GM10248 (cell line): ENCODE measurements around the gene DUSP1.
"Not testable (repeated sequence)": the region's sequence is repeated elsewhere in the genome, so short reads cannot be mapped to it uniquely, and the experiment has no call there.

Source experiments
- CTCF ChIA-PET: fragments of 300-600 bp; sonication (Branson Sonifier 250); formaldehyde crosslinking; extraction: SDS; loops from one replicate; lab custom pipeline; 2021; ENCODE audit warnings: antibody characterized with exemption; lab: Yijun Ruan, JAX
- POLR2A ChIA-PET: fragments of 350-650 bp; sonication (Branson Sonifier 250); formaldehyde crosslinking; extraction: SDS; loops from one replicate; lab custom pipeline; 2020; ENCODE audit warnings: antibody characterized with exemption; lab: Yijun Ruan, JAX
- DNase-seq: peaks from one replicate; pipeline ENCODE4 v3.0.0; 2012; ENCODE audit errors: extremely low spot score
- CTCF ChIP-seq: IDR thresholded peaks from 2 replicates; pipeline ENCODE4 v1.5.1; 2012; ENCODE audit warnings: mild to moderate bottlenecking, low read depth; ENCODE audit errors: extremely low read depth, missing control alignments, control extremely low read depth

Gene DUSP1

DNA sequence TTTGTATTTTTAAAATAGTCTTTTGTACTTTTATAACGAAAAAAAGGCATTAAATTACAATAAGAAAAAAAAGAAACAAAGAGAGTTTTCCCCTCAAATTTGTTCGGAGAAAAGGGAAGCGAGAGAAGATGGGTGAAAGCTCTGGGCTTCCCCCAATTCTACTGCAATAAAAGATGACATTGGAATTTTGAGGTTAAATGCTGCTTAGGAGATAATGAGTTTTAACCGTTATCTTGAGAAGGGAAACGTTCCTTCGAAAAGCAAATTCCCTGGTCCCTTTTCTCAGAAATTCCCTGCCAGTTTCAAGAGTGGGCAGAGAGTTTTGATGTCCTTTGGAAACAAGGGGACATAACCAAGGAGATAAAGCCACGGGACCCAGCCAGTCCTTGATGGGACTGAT, 44.6 kb upstream of the DUSP1 start:
- POLR2A ChIA-PET = no interaction called here
- TF ChIP-seq CTCF = no peak
- DNase-seq = no peak
- CTCF ChIA-PET = interaction anchor here (1.5 kb wide), 1 partner anchor 43 kb away, joined by 3 read pairs; no protein-coding TSS in a partner anchor

DNA sequence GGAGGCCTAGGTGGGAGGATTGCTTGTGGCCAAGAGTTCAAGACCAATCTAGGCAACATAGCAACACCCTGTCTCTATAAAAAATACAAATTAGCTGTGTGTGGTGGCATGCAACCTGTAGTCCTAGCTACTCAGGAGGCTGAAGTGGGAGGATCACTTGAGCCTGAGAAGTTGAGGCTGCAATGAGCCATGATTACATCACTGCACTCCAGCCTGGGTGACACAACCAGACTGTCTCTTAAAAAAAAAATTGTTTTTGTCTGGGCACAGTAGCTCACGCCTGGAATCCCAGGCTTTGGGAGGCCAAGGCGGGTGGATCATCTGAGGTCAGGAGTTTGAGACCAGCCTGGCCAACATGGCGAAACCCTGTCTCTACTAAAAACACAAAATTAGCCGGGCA, 40.0 kb upstream of the DUSP1 start:
- POLR2A ChIA-PET, DNase-seq: not testable (repeated sequence)
- CTCF ChIA-PET = interaction anchor here (1.7 kb wide), 1 partner anchor 14 kb away, joined by 3 read pairs; no protein-coding TSS in a partner anchor

DNA sequence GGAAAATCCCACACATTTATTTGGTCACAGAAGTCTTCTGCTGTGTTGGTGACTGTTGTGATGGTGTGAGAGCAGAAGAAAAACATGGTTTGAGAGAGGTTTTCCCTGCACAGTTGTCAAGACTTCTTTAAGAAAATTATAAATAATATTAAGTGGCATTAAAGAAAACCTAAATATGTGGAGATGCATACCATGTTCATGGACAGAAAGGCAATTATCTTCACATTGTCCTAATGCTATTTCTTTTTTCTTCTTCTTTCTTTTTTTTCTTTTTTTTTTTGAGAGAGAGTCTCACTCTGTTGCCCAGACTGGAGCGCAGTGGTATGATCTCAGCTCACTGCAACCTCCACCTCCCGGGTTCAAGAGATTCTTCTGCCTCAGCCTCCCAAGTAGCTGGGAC, 38.8 kb upstream of the DUSP1 start:
- ChIA-PET CTCF (interaction anchor here (1.7 kb wide), 3 partner anchors 13 to 122 kb away, joined by 3 to 5 read pairs (median 5); no protein-coding TSS in a partner anchor), POLR2A (no interaction called here)
- TF ChIP-seq CTCF = no peak
- no peak for DNase-seq

GRCh38 chr5:172807766-172808311, 36.8 kb upstream of the DUSP1 start:
- ChIA-PET CTCF (interaction anchor here (1.5 kb wide), 3 partner anchors 14 to 37 kb away, joined by 6 to 7 read pairs (median 7); partner anchors contain the start of gene DUSP1), POLR2A (interaction anchor here (0.6 to 1.3 kb wide), 5 partner anchors 28 to 224 kb away, joined by 5 to 9 read pairs (median 8); partner anchors contain the start of gene DUSP1)
- TF ChIP-seq CTCF = no peak
- no peak for DNase-seq

GRCh38 chr5:172806897-172807672, 36.1 kb upstream of the DUSP1 start:
- CTCF ChIA-PET = interaction anchor here (1.1 to 2.0 kb wide), 5 partner anchors 15 to 36 kb away, joined by 3 to 8 read pairs (median 7); partner anchors contain the start of gene DUSP1
- TF ChIP-seq CTCF = no peak
- POLR2A ChIA-PET = interaction anchor here (0.6 to 1.3 kb wide), 5 partner anchors 27 to 225 kb away, joined by 5 to 9 read pairs (median 8); partner anchors contain the start of gene DUSP1
- DNase-seq = peak; percentile 96

GRCh38 chr5:172805736-172806255, 34.8 kb upstream of the DUSP1 start:
- no peak for TF ChIP-seq CTCF
- ChIA-PET CTCF (interaction anchor here (1.1 to 2.0 kb wide), 6 partner anchors 9 to 33 kb away, joined by 3 to 8 read pairs (median 4); no protein-coding TSS in a partner anchor), POLR2A (no interaction called here)

More at GRCh38 chr5:172805736-172806255, 34.8 kb upstream of the DUSP1 start:
- DNase-seq = no peak
